Sigmoid colon (tissue), 7 donors: Measurements from ENCODE around the gene CFAP99. TPM values are rescaled to one million over a fixed set of nuclear protein-coding genes. Genes with fewer than 3 reads are reported as not detected.

Experiments used
- DNase-seq: peaks from one replicate; pipeline ENCODE4 v3.0.0-alpha.2; 2019
- H3K27ac ChIP-seq, 4 donors: fragments of 200-600 bp; sonication (generic); one replicate each; pipeline ENCODE4 v1.5.1; 2016 to 2019; ENCODE audit warnings: mild to moderate bottlenecking in 1 of 4
- H3K27me3 ChIP-seq, 3 donors: fragments of 200-600 bp; sonication (generic); one replicate each; pipeline ENCODE4 v1.5.1; 2019; ENCODE audit warnings: mild to moderate bottlenecking in 1 of 3
- H3K36me3 ChIP-seq, 4 donors: fragments of 200-600 bp; sonication (generic); one replicate each; pipeline ENCODE4 v1.5.1; 2016 to 2019
- H3K4me1 ChIP-seq, 4 donors: fragments of 200-600 bp; sonication (generic); one replicate each; pipeline ENCODE4 v1.5.1; 2017 to 2019
- H3K4me3 ChIP-seq, 4 donors: fragments of 200-600 bp; sonication (generic); one replicate each; pipeline ENCODE4 v1.5.1; 2017 to 2019; ENCODE audit warnings: mild to moderate bottlenecking in 2 of 4, moderate library complexity in 1 of 4
- H3K9me3 ChIP-seq, 4 donors: fragments of 200-600 bp in 3 of 4; sonication (generic) in 3 of 4; one replicate each; pipeline versions ENCODE4 v1.5.1 to v1.6.1; 2013 to 2019
- CTCF ChIP-seq, 4 experiments: fragments of 450-650 bp in 3 of 4; fragments of 200-600 bp in 1 of 4; IDR thresholded peaks; one replicate each; pipeline ENCODE4 v1.5.1; 2016 to 2019; ENCODE audit warnings: antibody characterized with exemption in 4 of 4, mild to moderate bottlenecking in 3 of 4, moderate library complexity in 2 of 4
- EP300 ChIP-seq, 4 donors: sonication (generic); formaldehyde crosslinking; IDR thresholded peaks; one replicate each; pipeline ENCODE4 v1.6.1; 2017; ENCODE audit warnings: antibody characterized with exemption in 4 of 4
- POLR2A ChIP-seq, 2 donors: fragments of 450-650 bp; IDR thresholded peaks; one replicate each; pipeline ENCODE4 v1.6.1; 2016; ENCODE audit warnings: antibody characterized with exemption in 2 of 2, mild to moderate bottlenecking in 2 of 2, moderate library complexity in 2 of 2
- POLR2AphosphoS5 ChIP-seq, 4 donors: sonication (generic); formaldehyde crosslinking; IDR thresholded peaks; one replicate each; pipeline ENCODE4 v1.6.1; 2017; ENCODE audit warnings: antibody characterized with exemption in 4 of 4
- whole genome bisulfite sequencing, 2 donors: extraction: QIAGEN DNeasy Blood & Tissue Kit; methylation state at CpG; one replicate each; pipeline ENCODE4 v1.1.7; 2013; 5-methylcytosine and 5-hydroxymethylcytosine counted together
- intact Hi-C: fragments of 100-400 bp; cut with DNase I; formaldehyde crosslinking; loops from one replicate; pipeline ENCODE4 v1.15.1; 2023
- polyA plus RNA-seq, 3 donors: library from polyadenylated mRNA; stranded (reverse); fragments of 200-250 nt; gene quantifications; one replicate each; pipeline ENCODE4 v1.2.3, GENCODE V29; 2013
- total RNA-seq, 4 donors: library from RNA; depleted of rRNA; stranded (reverse); fragments of >200 nt; gene quantifications; one replicate each; pipeline ENCODE4 v1.1.0, GENCODE V29; 2016
- donor health status: healthy with polysubstance abuse.
- donor health status: Bipolar disorder and iron deficiency.
- donor health status: healthy.

The CFAP99 gene
- total and polyA plus RNA-seq, 7 donors = 0.58 TPM; not detected in 6

DNA sequence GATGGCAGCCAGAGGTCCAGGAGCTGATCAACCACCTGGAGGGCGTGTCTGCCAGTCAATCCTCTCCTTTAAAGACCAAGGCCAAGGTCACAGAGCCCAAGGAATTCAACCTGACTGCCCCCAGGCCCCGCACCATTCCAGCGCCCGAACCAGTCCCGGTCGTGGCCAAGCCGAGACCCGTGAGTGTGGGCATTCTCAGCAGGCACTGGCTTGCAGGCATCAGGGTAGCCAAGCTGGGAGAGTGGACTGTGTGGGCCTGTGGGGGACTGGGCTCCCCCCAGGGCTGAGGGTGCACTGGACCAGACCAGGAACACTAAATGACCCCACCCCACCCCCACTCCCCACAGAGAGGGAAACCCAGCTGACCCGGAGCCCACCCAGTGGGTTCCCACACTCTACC, 26.4 kb downstream of the CFAP99 start:
- Histone ChIP-seq H3K27me3 (peaks cover 0 to 2% (median 0%) of the 10 kb centered on the region in 3 donors), H3K27ac (no peak overlapping the region), H3K4me3 (no peak overlapping the region), H3K4me1 (no peaks in the 10 kb centered on the region), H3K36me3 (no peaks in the 10 kb centered on the region), H3K9me3 (no peaks in the 10 kb centered on the region)
- TF ChIP-seq EP300 (IDR thresholded peaks at IDR 0.05) (no peak), CTCF (IDR thresholded peaks at IDR 0.05) (no peak), POLR2A (IDR thresholded peaks at IDR 0.05) (no peak), POLR2AphosphoS5 (IDR thresholded peaks at IDR 0.05) (no peak)
- 97% methylated on average over 9 of the region's 9 CpGs for WGBS, 2 donors
- intact Hi-C loops = no loop called here
- DNase-seq = no peak

DNA sequence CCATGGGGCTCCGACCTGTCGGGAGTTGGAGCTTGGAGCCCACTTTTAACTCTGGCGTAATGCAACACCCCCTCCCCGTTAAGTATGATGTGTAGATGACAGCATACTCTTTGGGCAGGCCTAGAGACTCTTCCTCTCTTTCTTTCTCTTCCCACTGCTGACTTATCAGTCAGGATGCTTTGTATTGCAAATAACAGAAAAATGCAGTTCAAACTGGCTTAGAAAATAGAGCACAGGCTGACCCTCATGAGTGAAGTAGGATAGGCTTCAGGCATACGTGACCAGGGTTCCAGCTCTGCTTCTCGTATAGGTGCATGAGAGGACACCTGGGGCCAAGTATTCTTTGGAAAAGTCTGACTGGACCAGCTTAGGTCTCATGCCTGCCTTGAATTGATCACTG, 26.8 kb downstream of the CFAP99 start:
- Histone ChIP-seq H3K4me3 (no peak overlapping the region), H3K27ac (no peak overlapping the region), H3K27me3 (peaks cover 0 to 2% (median 0%) of the 10 kb centered on the region in 3 donors), H3K4me1 (no peaks in the 10 kb centered on the region), H3K9me3 (no peaks in the 10 kb centered on the region), H3K36me3 (no peaks in the 10 kb centered on the region)
- 94 to 95% methylated on average over 6 of the region's 6 CpGs for WGBS, 2 donors
- no peak for TF ChIP-seq POLR2AphosphoS5 (IDR thresholded peaks at IDR 0.05)
- TF ChIP-seq EP300 (IDR thresholded peaks at IDR 0.05) = no peak
- TF ChIP-seq POLR2A (IDR thresholded peaks at IDR 0.05) = no peak
- no peak for TF ChIP-seq CTCF (IDR thresholded peaks at IDR 0.05)
- DNase-seq = no peak
- intact Hi-C loops = no loop called here

GRCh38 chr4:2446656-2447564, 28.2 kb downstream of the CFAP99 start:
- no peak for TF ChIP-seq CTCF (IDR thresholded peaks at IDR 0.05)
- no peak for TF ChIP-seq POLR2A (IDR thresholded peaks at IDR 0.05)
- no peak for TF ChIP-seq POLR2AphosphoS5 (IDR thresholded peaks at IDR 0.05)
- TF ChIP-seq EP300 (IDR thresholded peaks at IDR 0.05) = no peak
- Histone ChIP-seq H3K27me3 (peaks cover 0 to under 1% (median 0%) of the 10 kb centered on the region in 3 donors), H3K27ac (no peak overlapping the region), H3K4me3 (no peak overlapping the region), H3K4me1 (no peaks in the 10 kb centered on the region), H3K36me3 (no peaks in the 10 kb centered on the region), H3K9me3 (no peaks in the 10 kb centered on the region)
- 91 to 93% methylated on average over 3 of the region's 3 CpGs for WGBS, 2 donors
- intact Hi-C loops = no loop called here
- no peak for DNase-seq

GRCh38 chr4:2448589-2448988, 29.8 kb downstream of the CFAP99 start:
- intact Hi-C loops = no loop called here
- no peak for DNase-seq
- Histone ChIP-seq H3K36me3 (no peaks in the 10 kb centered on the region), H3K4me3 (no peak overlapping the region), H3K9me3 (no peaks in the 10 kb centered on the region), H3K4me1 (no peaks in the 10 kb centered on the region), H3K27me3 (no peaks in the 10 kb centered on the region), H3K27ac (no peak overlapping the region)
- no peak for TF ChIP-seq POLR2A (IDR thresholded peaks at IDR 0.05)
- TF ChIP-seq EP300 (IDR thresholded peaks at IDR 0.05) = no peak
- no peak for TF ChIP-seq CTCF (IDR thresholded peaks at IDR 0.05)
- TF ChIP-seq POLR2AphosphoS5 (IDR thresholded peaks at IDR 0.05) = no peak
- WGBS, 2 donors = 90% methylated on average over 7 of the region's 7 CpGs
